ENCODE results near the gene DDA1.

DNA sequence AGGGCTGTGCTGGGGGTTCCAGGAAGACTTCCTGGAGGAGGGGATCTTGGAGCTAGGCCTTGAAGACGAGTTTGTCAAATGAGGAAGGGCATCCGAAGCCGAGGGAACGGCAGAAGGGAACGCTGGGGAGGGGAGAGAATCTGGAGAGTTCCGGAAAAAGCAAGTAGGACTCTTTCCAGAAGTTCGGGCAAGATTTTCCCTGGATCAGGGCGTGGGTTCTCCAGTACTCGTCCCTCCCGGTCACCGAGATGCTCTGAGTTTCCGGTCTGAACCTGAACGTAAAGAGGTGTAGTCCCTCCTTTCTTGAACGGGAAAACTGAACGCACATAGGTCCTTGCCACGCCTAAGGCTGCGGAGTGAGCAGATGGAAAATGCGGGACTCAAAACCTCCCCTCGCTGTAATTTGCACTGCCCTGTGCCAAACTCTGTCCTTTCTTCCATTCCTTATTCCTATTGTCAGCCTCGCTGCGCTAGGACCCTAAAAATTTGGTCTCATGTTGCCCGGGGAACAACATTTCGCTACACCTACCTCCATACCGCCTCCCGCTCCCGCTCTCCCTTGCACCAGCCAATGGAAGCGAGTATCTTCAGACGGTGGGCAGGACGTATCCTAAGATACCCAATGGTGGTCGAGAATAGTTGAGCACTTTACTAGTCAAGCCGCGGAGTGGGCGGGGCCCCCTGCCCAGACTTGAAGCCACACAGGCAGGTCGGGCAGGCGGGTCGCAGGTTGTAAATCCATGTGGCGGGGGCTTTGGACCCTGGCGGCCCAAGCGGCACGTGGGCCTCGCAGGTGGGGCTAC is 27.7 kb downstream of the DDA1 start, which contains the start of gene GTPBP3:
- TF ChIP-seq EP300 (IDR thresholded peaks at IDR 0.05) (no peak), POLR2A (IDR thresholded peaks at IDR 0.05) (peak; percentile 8 to 25)
- TF ChIP-seq, protein P1, sequence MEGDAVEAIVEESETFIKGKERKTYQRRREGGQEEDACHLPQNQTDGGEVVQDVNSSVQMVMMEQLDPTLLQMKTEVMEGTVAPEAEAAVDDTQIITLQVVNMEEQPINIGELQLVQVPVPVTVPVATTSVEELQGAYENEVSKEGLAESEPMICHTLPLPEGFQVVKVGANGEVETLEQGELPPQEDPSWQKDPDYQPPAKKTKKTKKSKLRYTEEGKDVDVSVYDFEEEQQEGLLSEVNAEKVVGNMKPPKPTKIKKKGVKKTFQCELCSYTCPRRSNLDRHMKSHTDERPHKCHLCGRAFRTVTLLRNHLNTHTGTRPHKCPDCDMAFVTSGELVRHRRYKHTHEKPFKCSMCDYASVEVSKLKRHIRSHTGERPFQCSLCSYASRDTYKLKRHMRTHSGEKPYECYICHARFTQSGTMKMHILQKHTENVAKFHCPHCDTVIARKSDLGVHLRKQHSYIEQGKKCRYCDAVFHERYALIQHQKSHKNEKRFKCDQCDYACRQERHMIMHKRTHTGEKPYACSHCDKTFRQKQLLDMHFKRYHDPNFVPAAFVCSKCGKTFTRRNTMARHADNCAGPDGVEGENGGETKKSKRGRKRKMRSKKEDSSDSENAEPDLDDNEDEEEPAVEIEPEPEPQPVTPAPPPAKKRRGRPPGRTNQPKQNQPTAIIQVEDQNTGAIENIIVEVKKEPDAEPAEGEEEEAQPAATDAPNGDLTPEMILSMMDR (IDR thresholded peaks at IDR 0.05), result no peak
